HG02763 (cell line): ENCODE results near the gene ING5.
"Not testable (repeated sequence)": the region's sequence is repeated elsewhere in the genome, so short reads cannot be mapped to it uniquely, and the experiment has no call there.

ENCODE experiments used
- ATAC-seq: cut with Tn5 transposase; IDR thresholded peaks from one replicate; pipeline ENCODE4 v1.9.1; 2021; ENCODE audit warnings: mild to moderate bottlenecking, moderate library complexity; ENCODE audit not compliant: unreplicated experiment

The ING5 gene

GRCh38 chr2:241759067-241759807 lies 57.4 kb downstream of the ING5 start:
- no peak for ATAC-seq

DNA sequence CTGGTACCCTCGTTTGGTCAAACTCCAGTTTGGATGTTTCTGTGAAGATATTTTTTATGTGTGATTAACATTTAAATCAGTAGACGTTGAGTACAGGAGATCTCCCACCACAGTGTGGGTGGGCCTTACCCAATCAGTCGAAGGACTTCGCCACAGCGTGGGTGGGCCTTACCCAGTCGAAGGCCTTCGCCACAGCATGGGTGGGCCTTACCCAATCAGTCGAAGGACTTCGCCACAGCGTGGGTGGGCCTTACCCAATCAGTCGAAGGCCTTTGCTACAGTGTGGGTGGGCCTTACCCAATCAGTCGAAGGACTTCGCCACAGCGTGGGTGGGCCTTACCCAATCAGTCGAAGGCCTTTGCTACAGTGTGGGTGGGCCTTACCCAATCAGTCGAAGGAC lies 58.1 kb downstream of the ING5 start:
- not testable (repeated sequence) for ATAC-seq

GRCh38 chr2:241760301-241760771 lies 58.5 kb downstream of the ING5 start:
- ATAC-seq, result no peak

DNA sequence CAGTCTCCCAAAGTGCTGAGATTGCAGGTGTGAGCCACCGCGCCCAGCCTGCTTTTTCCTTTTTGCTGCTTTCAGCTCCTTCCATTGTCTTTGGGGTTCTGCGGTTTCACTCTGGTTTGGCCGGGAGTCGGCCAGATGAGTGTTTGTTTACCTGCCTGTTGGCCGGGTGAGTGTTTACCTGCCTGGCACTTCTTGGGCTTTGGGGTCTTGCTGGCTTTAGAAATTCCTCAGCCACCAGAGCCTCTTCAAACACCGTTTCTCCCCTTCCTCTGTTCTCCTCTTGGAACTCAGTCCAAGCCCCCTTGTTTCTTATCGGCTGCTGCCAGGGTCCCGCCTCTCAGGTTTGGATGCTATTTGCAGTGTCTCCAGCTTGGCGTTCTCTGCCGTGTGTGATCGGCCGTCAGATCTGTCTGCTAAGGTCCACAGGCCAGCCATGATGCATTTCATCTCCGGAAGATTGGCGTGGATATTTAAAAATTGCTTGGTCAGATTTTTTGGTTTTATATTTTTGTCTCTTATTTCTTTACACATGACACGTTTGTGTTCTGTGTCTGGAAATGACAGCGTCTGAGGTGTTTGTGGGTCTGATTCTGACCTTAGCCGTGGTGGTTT lies 60.6 kb downstream of the ING5 start:
- no peak for ATAC-seq

DNA sequence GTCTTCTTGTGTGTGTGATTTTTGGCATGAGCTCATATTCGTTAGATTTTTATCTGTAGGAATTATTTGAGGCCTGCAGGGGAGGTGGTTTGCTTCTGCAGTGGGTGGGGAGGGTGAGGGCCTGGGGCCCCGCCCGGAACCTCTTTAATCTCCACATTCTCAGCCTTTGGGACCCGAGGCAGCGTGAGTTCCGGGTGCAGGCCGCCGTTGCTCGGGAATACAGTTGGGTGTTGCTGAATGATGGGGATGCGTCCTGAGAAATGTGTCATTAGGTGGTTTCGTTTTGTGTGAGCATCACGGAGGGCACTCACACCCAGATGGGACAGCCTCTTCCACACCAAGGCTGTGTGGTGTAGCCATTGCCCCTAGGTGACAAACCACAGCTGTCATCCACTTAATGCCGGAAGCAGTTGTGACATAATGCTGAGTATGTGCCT lies 61.1 kb downstream of the ING5 start:
- ATAC-seq, result no peak

DNA sequence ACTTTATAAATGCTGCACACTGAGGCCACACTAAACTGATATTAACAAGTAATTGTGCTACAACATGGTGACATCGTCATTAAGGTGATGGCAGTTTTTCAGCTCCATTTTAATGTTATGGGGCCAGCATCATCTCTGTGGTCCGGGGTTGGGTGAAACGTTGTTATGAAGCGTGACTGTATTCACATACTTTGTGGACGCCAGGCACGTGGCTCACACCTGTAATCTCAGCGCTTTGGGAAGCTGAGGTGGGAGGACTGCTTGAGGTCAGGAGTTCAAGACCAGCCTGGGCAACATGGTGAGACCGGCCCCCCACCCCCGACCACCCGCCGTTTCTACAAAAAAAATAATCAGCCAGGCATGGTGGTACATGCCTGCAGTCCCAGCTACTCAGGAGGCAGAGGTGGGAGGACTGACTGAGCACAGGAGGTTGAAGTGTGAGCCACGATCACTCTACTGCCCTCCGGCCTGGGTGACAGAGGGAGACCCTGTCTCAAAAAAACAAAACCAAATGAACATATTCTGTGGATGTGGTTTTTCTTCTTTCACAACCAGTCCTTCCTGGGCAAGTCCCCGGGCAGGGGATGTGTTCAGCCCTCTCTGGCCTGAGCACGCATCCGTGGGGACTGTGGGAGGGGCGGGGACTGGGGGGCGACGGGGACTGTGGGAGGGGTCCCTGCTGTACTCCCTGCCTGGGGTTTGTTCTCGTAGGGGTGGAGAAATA lies 61.9 kb downstream of the ING5 start:
- ATAC-seq, result no peak

- ATAC-seq, result no peak
Measured at GRCh38 chr2:241764275-241765241, 62.7 kb downstream of the ING5 start.

DNA sequence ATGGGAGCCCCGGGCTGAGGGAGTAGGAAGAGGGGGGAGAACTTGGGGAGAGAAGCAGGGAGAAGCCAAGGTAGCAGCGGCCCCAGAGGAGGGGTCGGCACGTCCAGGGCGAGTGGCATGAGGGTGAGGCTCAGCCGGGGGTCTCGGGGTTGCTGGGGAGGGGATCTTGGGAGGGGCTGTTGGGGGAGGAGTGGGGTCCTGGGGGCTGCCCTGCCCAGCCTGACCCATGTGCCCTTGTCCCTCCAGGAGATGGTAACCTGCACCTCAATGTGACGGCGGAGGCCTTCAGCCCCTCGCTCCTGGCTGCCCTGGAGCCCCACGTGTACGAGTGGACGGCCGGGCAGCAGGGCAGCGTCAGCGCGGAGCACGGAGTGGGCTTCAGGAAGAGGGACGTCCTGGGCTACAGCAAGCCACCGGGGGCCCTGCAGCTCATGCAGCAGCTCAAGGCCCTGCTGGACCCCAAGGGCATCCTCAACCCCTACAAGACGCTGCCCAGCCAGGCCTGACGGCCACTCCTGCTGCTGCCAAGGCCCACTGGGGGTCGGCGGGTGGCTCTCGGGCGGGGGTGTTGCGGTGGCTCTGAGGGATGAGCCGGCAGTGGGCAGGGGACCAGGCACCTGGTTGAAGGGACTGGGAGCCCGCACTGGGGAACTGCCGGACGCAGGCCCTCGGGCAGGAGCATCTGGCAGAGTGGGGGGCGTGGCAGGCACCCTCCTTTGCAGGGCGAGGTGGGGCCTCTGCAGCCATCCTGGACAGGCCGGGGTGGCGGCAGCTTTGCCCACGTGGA lies 65.8 kb downstream of the ING5 start:
- ATAC-seq, result no peak

DNA sequence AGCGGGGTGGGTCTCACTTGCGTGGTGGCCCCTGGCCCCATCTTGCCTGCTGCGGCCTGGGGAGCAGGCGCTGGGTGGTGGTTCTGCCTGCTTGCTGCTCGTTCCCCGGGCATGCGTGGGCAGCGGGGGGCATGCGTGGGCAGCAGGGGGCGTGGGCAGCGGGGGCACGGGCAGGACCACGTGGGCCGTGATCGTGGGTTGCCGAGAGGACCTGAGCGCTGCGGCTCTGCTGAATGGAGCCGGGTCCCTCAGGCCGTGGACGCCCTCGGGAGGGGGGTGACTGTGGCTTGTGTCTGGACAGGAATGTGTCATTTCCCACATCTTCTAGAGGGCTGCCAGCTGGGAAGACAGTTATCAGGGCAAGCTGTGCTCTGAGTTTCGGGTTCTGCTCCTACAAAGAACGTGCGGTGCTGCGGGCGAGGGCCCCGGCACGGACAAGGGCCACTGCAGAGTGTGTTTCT lies 66.4 kb downstream of the ING5 start:
- no peak for ATAC-seq

DNA sequence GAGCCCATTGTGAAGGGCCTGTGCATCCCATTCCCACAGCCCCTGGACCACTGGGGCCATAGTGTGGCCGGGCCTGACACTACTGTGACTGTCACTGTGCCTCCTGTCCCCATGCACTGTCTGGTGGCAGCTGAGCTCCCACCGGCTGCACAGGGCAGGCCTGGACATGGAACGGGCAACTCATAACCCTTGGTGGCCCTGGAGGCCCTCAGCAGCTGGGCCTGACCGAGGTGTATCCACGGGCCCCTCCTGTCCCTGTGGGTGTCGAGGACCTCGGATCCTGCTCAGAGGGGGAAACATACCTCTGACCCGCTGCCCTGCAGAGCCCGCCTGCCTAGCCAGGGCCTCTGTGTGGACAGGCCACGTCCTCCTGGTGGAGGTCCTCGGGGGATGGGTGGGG lies 67.0 kb downstream of the ING5 start:
- no peak for ATAC-seq

- no peak for ATAC-seq
Measured at GRCh38 chr2:241769819-241770184, 68.0 kb downstream of the ING5 start.

DNA sequence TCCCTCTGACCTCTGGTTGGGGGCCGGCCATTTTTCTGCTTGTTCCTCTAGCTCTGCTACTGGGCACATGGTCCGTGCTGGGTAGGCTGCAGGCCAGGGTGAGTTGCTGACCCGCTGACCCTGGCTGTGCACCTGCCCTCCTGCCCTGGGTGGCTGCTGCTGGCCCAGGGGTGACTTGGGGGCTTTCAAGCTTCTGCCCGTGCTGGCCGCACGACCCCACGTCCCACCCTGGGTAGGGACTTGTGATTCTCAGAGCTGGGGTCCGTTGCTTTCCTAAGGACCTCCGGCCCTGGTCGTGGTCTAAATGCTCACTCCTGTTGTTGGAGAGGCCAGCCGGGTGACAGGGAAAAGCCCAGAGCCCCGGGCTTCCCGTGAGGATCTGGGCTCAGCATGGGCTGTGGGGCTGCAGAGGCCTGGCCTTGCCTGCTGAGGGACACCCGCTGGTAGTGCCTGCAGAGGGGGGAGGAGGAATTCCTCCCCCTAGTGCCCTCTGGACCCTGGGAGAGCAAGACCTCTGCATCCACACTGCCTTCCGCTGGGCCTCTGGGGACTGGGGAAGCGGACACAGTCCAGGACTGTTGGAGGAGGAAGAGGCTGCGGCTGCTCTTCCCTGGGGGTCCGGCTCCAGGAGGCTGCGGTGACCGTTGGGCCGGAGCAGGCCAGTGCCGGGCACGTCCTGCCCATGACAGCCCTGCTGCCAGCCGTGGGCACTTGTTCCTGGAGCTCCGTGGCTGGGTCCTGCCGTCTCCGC lies 68.5 kb downstream of the ING5 start:
- no peak for ATAC-seq

GRCh38 chr2:241770936-241771285 lies 69.1 kb downstream of the ING5 start:
- ATAC-seq, result no peak

DNA sequence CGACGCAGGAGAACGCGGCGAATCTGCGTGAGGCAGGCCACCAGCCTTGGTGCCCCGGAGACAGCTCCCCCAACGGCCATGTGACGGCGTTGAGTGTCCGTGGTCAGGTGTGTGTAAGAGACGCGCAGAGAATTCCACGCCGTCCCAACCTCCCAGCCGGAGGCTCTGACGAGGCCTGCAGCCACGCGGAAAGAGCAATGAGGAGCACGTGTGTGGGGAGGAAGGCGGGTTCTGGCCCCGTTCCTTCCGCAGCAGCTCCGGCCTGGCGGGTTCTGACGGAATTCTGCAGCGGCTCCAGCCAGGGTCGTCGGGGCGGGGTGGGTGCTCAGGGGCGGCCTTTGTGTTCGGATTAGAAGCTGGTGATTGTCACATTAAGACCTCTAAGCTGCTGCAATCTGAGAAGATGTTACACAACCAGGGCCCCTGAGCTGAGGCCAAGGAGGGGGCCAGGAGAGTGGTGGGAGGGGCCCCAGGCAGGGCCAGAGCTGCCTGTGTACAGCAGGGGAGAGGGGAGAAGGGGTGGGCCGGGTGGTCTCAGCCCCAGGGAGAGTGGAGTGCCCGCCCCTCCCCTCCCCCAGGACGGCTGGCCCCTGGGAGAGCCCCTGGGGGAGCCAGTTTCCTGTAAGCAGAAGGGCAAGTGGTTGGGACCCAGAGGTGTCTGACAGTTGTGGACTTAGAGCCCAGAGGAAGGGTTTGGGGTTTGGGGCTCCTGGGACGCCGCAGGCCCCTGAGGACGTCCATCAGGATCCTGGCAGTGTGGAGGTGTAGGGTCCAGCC lies 69.6 kb downstream of the ING5 start:
- no peak for ATAC-seq

- no peak for ATAC-seq
Measured at GRCh38 chr2:241772063-241772499, 70.2 kb downstream of the ING5 start.

DNA sequence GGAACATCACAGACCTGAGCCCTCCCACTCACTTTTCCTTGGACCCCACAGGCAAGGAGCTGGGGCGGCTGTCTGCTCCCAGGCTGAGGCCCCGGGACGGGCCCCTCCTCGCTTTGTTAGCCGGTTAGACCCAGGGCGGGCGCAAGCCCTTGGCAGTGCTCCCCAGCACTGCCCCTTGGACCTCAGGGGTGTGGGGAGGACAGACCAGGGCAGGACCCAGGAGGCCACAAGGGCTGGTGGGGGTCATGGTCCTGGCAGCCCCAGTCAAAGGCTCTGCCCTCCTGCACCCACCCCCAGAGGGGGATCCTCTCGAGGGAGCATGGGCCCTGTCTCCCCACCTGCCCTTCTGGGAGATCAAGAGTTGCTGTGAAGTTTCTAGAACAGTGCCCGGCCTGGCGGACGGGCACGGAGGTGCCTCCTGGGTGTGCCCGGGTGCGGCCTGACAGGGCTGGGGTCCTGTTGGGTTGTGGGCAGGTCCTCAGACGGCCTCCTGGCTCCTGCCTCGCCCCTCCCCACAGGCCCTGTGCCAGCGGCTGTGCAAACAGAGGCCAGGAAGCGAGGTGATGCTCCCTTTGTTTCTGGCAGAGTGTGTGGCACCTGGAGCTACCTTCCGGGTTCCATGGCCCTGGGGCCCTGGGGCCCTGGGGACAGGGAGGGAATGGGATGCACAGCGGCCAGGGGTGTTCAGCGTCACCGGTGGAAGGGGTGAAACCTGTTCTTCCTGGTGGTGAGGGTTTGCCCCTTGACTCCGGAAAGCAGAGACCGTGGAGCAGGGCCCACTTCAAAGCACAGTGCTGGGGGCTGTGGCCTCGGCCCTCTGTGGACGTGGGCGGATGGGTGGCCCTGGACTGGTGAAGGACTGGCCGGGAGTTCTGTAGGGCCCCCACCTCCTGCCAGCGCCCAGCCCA lies 71.9 kb downstream of the ING5 start:
- no peak for ATAC-seq

GRCh38 chr2:241774419-241775222 lies 72.8 kb downstream of the ING5 start:
- no peak for ATAC-seq
